GM21381 (cell line): ENCODE measurements around the gene OR2H2.

Experiments used
- ATAC-seq: cut with Tn5 transposase; IDR thresholded peaks from one replicate; pipeline ENCODE4 v1.9.1; 2021; ENCODE audit warnings: mild to moderate bottlenecking, moderate library complexity; ENCODE audit not compliant: unreplicated experiment

OR2H2 gene

DNA sequence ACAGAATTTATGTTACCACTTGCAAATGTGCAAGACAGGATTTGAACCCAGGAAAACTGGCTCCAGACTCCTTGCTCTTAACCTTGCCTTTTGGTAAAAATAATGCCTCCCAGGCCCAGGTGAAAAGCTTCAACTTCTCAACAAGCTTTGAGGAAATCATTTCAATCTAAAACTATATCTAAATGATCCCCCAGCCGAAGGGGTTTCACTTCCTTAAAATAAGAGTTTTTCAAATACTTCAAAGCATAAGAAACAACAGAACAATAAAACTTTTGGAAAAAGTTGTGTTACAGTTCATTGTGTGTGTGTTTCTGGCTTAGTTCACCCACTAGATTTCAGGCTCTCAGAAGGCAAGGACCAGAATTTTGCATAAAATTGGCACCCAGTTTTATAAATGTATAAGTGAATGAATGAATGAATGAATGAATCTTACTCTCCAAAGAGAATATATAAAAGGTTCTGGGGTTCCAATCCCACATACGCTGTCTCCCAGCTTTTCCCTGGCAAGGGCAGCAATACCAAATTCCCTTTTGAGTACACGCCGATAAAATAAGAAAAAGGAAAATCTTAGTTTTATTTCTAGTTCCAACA lies 5.4 kb downstream of the OR2H2 start:
- no peak for ATAC-seq

- no peak for ATAC-seq
These were observed 6.8 kb downstream of the OR2H2 start for GRCh38 chr6:29591677-29592076.

- ATAC-seq = no peak
These were observed 8.4 kb downstream of the OR2H2 start for GRCh38 chr6:29593199-29593855.

GRCh38 chr6:29596381-29596900 lies 11.5 kb downstream of the OR2H2 start:
- no peak for ATAC-seq

DNA sequence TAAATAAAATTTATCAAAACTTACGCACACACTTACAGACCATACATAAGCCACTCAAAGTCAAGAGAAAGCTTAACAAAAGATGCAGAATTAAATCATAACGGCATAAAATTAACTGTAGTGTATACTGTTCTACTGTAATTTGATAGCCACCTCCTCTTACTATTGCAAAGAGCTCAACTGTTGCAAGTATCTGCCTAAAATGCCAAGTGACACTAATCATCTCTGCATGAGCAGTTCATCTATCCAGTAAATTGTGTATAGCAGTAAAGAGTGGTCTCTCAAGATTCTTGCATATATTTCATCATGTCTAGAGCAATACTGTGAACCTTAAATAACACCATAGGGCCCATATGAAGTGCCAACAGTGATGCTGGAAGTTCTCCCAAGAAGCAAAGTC lies 12.3 kb downstream of the OR2H2 start:
- no peak for ATAC-seq

DNA sequence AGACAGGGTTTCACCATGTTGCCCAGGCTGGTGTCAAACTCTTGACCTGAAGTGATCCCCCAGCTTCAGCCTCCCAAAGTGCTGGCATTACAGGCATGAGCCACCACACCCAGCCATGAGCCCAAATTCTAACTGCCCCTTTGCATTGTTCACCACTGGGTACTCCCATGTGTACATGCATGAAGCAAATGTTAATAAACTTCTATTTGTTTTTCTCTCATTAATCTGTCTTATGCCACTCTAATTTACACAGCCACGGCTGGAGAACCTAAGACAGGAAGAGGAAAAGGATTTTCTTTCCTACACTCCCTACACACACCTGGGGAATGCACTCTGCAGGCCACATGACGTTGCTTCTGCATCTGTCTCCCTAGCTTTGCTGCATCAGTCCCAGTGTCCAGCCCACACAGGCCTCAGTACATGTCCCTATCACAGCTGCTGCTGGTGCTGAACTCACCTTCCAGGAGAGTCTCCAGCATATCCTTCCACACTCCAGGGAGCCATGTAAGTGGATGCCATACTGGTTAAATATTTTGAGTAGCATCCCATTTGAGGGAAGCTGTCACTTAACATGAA lies 13.3 kb downstream of the OR2H2 start:
- no peak for ATAC-seq

DNA sequence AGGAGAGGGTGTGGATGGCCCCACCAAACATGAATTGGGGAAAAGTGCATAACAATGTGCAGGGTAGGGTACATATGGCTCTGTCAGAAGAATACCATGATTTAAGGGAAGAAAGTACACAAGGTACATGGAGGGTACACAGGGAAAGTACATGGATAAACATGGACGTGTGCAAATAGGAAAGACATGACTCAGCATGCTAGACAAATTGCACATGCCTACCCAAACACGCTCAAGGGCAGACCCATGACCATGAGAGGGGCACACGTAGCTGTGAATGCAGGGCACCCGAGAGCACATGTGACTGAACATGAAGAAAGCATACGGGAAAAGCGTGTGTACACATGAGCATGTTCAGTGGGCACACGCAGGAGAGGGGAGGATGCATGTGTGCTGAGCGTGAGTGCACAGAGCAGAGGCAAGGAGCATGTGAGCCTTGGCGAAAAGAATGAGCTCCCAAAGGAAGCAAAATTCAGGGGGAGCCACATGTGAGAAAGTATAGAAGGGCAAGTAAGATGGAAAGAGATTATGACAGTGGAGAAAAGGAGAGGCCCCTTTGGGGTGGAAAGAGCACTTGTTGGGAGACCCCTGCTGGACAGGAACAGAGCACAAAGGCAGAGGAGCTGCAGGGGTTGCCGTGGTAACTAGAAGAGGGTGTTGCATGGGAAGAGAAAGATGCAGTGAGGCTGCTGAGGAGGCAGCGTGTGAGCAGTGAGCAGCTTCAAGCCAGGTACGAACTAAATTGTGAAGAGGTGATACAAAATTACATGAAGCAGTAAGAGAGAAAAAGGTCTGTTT lies 17.8 kb downstream of the OR2H2 start:
- ATAC-seq = no peak

DNA sequence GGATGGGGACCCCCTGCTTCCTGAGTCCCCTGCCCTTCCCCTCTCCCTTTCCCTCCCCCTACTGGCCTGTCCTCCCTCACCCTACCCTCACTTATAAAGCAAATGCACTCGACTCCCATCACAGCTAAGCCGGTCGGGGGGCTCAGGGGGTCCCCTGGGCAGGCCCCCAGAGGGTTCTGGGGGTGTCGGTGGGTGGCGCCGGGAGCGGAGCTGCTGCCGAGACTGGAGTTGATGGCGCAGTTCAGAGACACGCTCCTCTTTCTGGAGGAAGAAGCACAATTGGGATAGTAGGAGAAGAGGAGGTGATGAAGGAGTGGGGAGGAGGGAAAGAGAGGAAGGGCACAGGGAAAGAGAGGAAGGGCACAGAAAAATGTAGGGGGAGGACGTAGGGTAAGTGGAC lies 18.5 kb downstream of the OR2H2 start:
- no peak for ATAC-seq

GRCh38 chr6:29603930-29604329 lies 19.0 kb downstream of the OR2H2 start:
- ATAC-seq = no peak

DNA sequence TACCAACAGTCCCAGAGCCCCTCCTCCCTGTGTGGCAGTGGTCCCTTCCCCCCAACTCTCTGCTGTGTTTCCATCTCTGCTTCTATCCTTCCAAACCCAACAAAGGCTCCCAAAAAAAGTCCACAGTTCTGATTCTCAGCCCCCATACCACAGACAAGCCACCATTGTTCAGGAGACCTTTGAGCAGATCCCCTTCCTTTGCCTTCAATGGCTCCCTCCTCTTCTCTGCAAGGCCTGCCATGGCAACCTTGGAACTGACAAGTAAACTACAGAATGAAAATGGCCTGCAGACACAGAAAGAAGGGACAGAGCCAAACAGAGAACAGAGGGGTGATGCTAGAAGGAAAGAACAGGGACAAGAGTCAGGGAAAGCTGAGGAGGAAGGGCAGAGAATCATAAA lies 23.2 kb downstream of the OR2H2 start:
- ATAC-seq = no peak

GRCh38 chr6:29610540-29610939 lies 25.6 kb downstream of the OR2H2 start:
- no peak for ATAC-seq

GRCh38 chr6:29611426-29611825 lies 26.5 kb downstream of the OR2H2 start:
- ATAC-seq = no peak

DNA sequence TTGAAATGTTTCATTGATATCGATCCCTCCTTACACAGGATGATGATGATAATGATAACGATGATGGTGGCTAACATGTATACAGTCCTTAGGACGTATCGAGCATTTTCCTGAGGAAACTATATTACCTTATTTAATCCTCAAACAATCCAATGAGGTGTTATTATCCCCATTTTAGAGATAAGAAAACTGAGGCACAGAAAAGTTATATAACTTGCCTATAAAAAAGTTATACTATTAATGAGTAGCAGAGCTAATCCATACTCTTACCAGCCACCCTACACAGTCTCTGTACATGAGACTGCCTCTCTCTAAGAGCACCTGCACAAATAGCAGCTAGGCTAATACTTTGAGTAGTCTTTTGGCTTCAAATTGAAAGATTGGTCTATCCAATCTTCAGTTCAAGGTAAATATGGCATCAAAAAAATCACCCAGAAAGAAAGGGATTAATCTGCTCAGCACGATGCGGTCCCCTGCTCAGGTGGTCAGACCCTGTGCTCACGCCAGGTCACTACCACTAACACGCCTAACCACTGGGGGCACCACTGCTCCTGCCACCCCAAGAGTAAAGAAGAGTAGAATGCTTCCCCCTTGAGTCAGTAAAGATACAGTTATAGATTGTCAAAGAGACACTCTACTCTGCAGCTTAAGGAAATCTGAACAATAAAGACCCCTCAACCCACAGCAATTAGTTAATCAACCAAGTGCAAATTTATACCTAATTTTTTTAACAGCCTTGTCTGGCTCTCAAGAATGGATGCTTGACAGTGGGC lies 33.0 kb downstream of the OR2H2 start:
- no peak for ATAC-seq

DNA sequence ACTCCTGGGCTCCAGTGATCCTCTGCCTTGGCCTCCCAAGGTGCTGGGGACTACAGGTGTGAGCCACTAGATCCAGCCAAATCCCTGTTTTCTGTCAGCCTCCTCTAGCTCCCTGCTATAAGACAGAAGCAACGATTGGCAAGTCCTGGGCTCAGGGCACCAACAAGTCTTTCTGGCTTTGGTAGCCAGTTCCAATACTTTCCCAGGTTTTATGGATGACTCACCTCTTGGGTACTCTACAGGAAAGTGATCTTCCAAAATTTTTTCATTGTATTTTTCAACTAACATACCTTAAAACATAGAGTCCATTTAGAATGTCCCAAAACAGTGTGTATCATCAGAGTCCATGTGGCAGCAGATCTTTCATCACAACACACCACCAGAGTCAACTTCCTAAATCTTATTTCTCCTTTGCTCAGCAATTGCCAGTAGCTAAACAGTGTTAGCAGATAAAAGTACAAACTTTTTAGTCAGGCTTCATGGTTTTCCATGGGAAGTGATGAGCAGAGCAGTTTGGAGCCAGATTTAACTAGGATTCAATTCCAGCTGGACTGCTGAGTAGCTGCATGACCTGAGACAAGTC lies 34.7 kb downstream of the OR2H2 start:
- no peak for ATAC-seq

DNA sequence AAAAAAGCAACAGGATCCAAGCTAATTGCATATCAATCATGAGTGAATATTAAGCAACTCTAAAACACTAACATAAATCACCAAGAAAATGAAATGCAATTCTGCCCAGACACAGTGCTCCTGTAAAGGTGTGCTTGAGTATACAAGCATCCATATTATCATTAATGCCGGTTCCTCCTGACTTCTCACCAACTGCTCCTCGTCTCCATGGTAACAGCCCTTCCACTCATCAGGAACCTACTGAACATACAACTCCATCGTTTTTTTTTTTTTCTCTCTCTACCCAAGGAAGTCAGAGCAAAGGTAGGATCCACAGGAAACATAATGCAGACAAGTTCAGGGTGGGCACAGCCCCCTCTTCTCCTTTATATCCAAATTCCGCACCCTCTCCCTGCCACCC lies 35.7 kb downstream of the OR2H2 start:
- no peak for ATAC-seq

DNA sequence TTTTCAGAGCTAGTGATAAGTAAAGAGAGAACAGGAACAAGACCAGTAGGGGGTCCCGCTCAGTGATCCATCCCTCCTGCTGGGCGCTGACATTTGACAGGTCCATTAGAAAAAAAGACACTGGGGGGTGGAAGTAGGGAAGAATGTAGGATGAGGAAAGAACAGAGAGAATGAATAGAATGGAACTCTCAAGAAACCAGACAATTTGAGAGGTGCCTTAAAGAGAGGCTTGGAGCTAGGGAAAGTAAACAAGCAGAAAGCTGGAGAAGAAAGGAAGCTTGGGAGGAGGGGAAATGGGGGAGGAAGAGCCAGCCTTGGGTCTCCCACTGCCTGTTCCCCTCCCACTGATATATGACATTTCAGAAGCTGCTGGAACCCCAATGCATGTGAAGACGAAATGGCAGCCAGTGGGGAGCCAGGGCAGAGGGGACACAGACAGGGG lies 39.6 kb downstream of the OR2H2 start:
- no peak for ATAC-seq

DNA sequence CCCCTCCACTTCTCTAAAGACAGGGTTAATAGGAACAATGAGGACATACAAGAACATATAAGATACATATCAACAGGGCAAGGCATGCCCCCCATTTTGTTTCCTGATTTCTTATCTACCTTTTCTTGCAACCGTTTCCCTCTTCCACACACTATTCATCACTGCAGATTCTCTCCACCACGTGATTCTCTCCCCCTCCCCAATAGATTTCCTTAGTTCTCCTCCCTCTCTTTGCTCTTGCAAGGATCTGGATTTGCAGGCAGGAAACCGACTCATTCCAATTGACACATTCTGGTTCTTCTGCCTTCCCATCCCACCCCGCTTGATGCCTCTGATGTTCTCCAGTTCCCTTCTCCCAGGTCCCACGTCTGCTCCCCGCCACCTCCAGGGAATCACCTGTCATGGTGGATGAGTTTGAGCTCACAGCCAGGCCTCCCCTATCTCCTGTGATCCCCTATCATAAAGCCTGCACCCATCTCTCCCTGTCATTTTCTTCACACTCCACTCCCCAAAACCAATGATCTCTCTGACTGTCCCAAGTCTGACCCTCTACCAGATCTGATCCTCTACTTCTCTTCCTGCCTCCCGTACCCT lies 40.5 kb downstream of the OR2H2 start:
- ATAC-seq = no peak

DNA sequence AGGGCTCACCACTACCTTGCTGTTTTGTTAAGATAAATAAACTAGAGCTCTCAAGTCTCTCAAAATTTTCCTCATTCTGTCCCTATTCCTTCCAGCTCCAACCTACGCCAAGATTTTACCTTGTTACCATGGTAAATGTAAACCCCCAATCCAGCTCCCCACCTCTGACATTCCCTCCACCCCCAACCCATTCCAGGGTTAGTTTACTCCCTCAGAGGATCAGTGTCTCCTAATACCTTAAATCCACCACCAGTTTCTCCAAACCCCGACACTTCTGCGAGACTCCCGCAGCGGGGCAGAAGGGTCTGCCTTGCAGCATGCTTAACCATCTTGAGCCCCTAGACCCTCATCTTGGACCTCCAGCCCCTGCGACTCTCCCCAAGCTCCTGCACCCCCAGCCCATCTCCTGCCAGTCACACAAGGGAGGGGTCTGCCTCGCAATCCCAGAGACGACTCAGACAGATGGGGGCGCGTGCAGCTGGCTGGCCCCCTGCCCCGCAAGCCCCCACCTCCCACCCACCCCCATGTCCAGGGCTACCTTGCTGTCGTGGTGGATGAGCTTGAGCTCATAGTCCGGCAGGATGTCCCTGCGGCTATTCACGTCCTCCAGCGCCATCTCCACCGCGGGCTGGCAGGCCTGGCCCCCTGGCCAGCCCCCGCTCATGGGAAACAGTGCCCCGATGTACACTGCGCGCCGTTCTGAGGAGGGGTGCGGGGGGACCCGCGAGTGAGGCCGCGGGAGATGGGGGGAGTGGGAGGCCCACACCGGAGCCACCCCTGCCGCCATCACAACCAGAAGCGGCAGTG lies 42.2 kb downstream of the OR2H2 start:
- ATAC-seq = no peak

DNA sequence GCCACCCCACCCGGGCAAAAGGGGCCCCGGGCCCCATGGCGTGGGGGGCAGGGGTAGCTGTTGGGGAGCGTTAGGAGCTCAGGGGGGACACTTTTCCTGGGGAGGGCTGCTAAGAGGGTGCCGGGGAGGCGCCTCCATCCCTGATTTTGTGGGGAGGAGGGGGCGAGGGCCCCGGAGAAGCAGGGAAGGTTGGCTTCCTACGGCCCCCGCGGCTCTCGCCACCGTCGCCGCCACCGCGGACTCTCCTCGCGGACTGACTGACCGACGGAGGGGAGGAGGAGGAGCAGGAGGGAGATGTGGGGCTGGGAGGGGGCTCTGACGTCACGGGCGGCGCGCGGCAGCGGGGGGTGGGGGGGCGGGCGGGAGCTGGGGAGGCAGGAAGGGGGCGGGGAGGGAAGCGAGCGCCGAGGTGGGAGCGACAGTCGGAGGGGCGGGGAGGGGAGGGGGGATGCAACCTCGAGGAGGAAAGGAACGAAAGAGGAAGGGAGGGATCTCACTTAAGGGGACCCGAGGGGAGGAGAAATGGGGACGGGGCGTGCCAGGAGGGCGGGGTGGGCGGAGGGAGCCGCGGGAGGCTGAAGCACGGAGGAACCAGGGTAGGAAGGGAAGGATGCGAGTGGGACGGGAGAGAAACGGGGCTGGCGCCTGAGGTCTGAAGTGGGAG lies 43.0 kb downstream of the OR2H2 start:
- ATAC-seq = no peak
